Endodermal cell (in vitro differentiated cells): ENCODE data around the gene FAM98B. TPM values are rescaled to one million over a fixed set of nuclear protein-coding genes. Genes with fewer than 3 reads are reported as not detected.

Experiments
- DNase-seq: peaks from one replicate; pipeline ENCODE4 v3.0.0-alpha.2; 2017
- H3K27ac ChIP-seq: 2 replicates; pipeline ENCODE4 v1.5.1; 2013; ENCODE audit warnings: mild to moderate bottlenecking, low read depth, low read length, moderate library complexity
- H3K27me3 ChIP-seq: 2 replicates; pipeline ENCODE4 v1.6.1; 2013; ENCODE audit warnings: mild to moderate bottlenecking, low read length, moderate library complexity; ENCODE audit not compliant: insufficient read depth, control insufficient read depth, poor library complexity, severe bottlenecking
- H3K36me3 ChIP-seq: 2 replicates; pipeline ENCODE4 v1.7.0; 2013; ENCODE audit warnings: mild to moderate bottlenecking, low read length, moderate library complexity; ENCODE audit not compliant: control insufficient read depth, insufficient read depth
- H3K4me1 ChIP-seq: one replicate; pipeline ENCODE4 v1.7.0; 2013; ENCODE audit warnings: low read length; ENCODE audit not compliant: control insufficient read depth, insufficient read depth
- H3K4me3 ChIP-seq: 2 replicates; pipeline ENCODE4 v1.5.1; 2013; ENCODE audit warnings: mild to moderate bottlenecking, low read length, moderate library complexity
- H3K9ac ChIP-seq: 2 replicates; pipeline ENCODE4 v1.6.1; 2013; ENCODE audit warnings: mild to moderate bottlenecking, low read length, moderate library complexity; ENCODE audit not compliant: poor library complexity, severe bottlenecking; ENCODE audit errors: extremely low read depth
- H3K9me3 ChIP-seq: 2 replicates; pipeline ENCODE4 v1.6.1; 2013; ENCODE audit warnings: mild to moderate bottlenecking, low read length, moderate library complexity; ENCODE audit not compliant: control insufficient read depth
- H3K27ac Mint-ChIP-seq: 2 replicates; pipeline ENCODE4 v1.8.0; 2020; ENCODE audit warnings: mixed read lengths
- H3K27me3 Mint-ChIP-seq: 2 replicates; pipeline ENCODE4 v1.8.0; 2021; ENCODE audit warnings: mild to moderate bottlenecking, mixed read lengths; ENCODE audit not compliant: insufficient read depth
- H3K36me3 Mint-ChIP-seq: 2 replicates; pipeline ENCODE4 v1.8.0; 2020; ENCODE audit warnings: low read depth, mixed read lengths
- H3K4me1 Mint-ChIP-seq: 2 replicates; pipeline ENCODE4 v1.8.0; 2020; ENCODE audit warnings: mixed read lengths
- H3K4me3 Mint-ChIP-seq: 2 replicates; pipeline ENCODE4 v1.8.0; 2020; ENCODE audit warnings: mild to moderate bottlenecking, moderate library complexity, mixed read lengths
- H3K9me3 Mint-ChIP-seq: 2 replicates; pipeline ENCODE4 v1.8.0; 2020; ENCODE audit warnings: mild to moderate bottlenecking, mixed read lengths
- WGBS, 2 experiments: methylation state at CpG; one replicate each; pipeline versions ENCODE4 v1.1.5 to v1.1.7; 2013; ENCODE audit warnings: missing lambda C conversion rate in 2 of 2, mixed read lengths in 1 of 2; ENCODE audit not compliant: insufficient coverage in 1 of 2, insufficient read length in 1 of 2; 5-methylcytosine and 5-hydroxymethylcytosine counted together
- total RNA-seq, 2 donors: library from RNA; stranded (reverse); fragmentation: NEBNext Ultra II Directional in 1 of 2; extraction: Animal tissue kit (Norgen Biotek cat#: 25700) in 1 of 2; gene quantifications; 2 replicates in 1 of 2; 3 replicates in 1 of 2; pipeline ENCODE4 v1.2.1, GENCODE V29; 2021
- TF ChIP-seq, protein P1 (sequence below): fragments of 200-600 bp; sonication (generic); conservative IDR thresholded peaks from 2 replicates; pipeline ENCODE4 v1.5.0; 2021; ENCODE audit warnings: antibody characterized with exemption, mild to moderate bottlenecking

The FAM98B gene
- total RNA-seq, 2 donors from 2014 or later, result 54.3 to 55.9 TPM

DNA sequence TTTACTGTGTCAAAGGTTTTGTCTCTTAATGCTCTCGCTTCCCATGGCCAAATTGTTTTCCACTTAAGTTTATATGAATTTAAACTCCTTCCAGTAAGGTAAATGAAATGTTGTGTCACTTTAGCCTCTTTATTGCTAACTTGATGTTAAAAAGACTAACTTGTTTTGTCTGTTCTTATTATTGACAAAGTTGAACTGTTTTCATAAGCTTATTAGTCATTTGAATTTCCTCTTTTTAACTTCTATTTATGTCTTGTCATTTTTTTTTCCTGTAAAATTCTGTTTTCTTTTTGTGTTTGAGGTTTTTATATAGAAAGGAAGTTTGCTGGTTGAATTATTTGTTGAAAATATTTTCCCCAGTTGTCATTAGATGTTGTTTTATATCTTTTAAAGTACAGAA is 25.8 kb downstream of the FAM98B start:
- H3K4me3 ChIP-seq, result no peak overlapping the region
- no peak for DNase-seq
- Mint-ChIP-seq H3K27me3 (no peaks in the 10 kb centered on the region), H3K4me1 (no peaks in the 10 kb centered on the region), H3K9me3 (no peaks in the 10 kb centered on the region), H3K36me3 (peaks cover 37% of the 10 kb centered on the region), H3K27ac (no peak overlapping the region), H3K4me3 (no peak overlapping the region)
- H3K4me1 ChIP-seq, result no peaks in the 10 kb centered on the region
- H3K9ac ChIP-seq, result no peak overlapping the region
- no CpG with 5 or more reads among the region's 1 CpG for WGBS, 2 experiments
- peaks cover 59% of the 10 kb centered on the region for H3K36me3 ChIP-seq
- no peaks in the 10 kb centered on the region for H3K27me3 ChIP-seq
- no peak overlapping the region for H3K27ac ChIP-seq
- TF ChIP-seq, protein P1, sequence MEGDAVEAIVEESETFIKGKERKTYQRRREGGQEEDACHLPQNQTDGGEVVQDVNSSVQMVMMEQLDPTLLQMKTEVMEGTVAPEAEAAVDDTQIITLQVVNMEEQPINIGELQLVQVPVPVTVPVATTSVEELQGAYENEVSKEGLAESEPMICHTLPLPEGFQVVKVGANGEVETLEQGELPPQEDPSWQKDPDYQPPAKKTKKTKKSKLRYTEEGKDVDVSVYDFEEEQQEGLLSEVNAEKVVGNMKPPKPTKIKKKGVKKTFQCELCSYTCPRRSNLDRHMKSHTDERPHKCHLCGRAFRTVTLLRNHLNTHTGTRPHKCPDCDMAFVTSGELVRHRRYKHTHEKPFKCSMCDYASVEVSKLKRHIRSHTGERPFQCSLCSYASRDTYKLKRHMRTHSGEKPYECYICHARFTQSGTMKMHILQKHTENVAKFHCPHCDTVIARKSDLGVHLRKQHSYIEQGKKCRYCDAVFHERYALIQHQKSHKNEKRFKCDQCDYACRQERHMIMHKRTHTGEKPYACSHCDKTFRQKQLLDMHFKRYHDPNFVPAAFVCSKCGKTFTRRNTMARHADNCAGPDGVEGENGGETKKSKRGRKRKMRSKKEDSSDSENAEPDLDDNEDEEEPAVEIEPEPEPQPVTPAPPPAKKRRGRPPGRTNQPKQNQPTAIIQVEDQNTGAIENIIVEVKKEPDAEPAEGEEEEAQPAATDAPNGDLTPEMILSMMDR, result no peak
- no peaks in the 10 kb centered on the region for H3K9me3 ChIP-seq

DNA sequence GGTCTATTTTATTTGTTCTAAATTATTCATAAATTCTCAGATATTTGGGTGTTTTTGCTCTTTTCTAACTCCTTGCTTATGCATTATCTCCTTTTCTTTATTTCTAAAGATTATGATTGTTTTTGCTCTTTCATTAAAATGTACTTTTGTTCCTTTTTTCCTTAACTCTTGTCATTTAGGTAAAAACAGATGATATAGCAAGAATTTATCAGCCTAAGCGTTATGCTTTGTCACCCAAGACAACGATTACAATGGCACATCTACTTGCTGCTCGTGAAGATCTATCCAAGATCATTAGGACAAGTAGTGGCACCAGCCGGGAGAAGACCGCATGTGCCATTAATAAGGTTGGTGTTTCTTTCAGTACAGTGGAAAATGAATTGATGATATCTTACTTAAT is 27.2 kb downstream of the FAM98B start:
- DNase-seq, result no peak
- no peaks in the 10 kb centered on the region for H3K9me3 Mint-ChIP-seq
- H3K4me3 Mint-ChIP-seq, result no peak overlapping the region
- TF ChIP-seq, protein P1, result no peak
- H3K4me1 Mint-ChIP-seq, result no peaks in the 10 kb centered on the region
- no peaks in the 10 kb centered on the region for H3K27me3 Mint-ChIP-seq
- Histone ChIP-seq H3K36me3 (peaks cover 46% of the 10 kb centered on the region), H3K27ac (no peak overlapping the region), H3K4me3 (no peak overlapping the region), H3K27me3 (no peaks in the 10 kb centered on the region), H3K9ac (no peak overlapping the region), H3K4me1 (no peaks in the 10 kb centered on the region), H3K9me3 (no peaks in the 10 kb centered on the region)
- no peak overlapping the region for H3K27ac Mint-ChIP-seq
- 94 to 98% methylated on average over 5 of the region's 5 CpGs for WGBS, 2 experiments
- peaks cover 24% of the 10 kb centered on the region for H3K36me3 Mint-ChIP-seq

DNA sequence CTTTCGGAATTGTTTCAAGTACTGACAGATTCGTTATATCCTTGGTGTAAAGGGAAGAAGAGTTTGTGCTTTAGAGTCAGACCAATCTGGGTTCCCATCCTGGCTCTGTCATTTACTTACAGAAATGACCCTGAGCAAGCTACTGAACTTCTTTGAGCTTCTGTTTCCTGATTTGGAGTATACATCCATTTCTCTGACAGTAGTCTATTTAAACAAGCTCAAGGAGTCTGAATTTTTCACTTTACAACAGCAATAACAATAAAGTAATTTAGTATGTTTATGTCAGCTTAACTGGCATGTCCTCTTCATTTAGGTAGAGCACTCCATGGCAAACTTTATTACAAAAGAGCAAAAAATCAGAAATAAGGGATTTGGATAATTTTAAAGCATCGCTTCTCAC is 27.8 kb downstream of the FAM98B start:
- no peaks in the 10 kb centered on the region for H3K27me3 ChIP-seq
- WGBS, 2 experiments, result 98 to 100% methylated on average over 1 to 3 of the region's 3 CpGs
- TF ChIP-seq, protein P1, result no peak

More for the DNA sequence above, 27.8 kb downstream of the FAM98B start:
- Histone ChIP-seq H3K4me3 (no peak overlapping the region), H3K9me3 (no peaks in the 10 kb centered on the region), H3K4me1 (no peaks in the 10 kb centered on the region), H3K9ac (no peak overlapping the region), H3K27ac (no peak overlapping the region), H3K36me3 (peaks cover 41% of the 10 kb centered on the region)
- H3K27me3 Mint-ChIP-seq, result no peaks in the 10 kb centered on the region
- H3K4me3 Mint-ChIP-seq, result no peak overlapping the region
- no peak for DNase-seq
- peaks cover 19% of the 10 kb centered on the region for H3K36me3 Mint-ChIP-seq
- H3K9me3 Mint-ChIP-seq, result no peaks in the 10 kb centered on the region
- H3K27ac Mint-ChIP-seq, result no peak overlapping the region
- H3K4me1 Mint-ChIP-seq, result no peaks in the 10 kb centered on the region
